NCI-H1092 treated with DMSO at 0.1 percent for 48 hours (cell line): ENCODE results near the gene BCAS3.

Experiments
- DNase-seq: peaks from one replicate; lab custom pipeline; 2025; lab: John Stamatoyannopoulos, UW

The BCAS3 gene

GRCh38 chr17:61254904-61255303 is 577.3 kb downstream of the BCAS3 start:
- no peak for DNase-seq

DNA sequence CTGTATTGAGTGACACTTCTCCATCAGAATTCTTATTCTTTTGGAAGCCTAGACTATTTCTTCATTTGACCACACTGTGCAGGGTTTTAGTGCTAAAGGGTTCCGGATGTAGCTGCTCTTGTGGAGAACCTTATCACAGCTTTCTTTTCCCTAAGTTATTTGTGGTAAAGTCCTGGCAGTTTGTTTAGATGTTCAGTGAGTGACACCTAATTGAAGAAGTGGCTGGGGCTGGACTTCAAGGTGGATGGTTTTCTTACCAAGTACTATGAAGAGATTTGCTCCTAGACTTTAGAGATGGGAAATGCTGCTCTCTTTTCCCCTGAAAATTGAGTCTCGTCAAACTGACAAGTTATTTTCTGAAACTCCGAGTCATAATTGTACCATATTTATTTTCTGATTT is 578.0 kb downstream of the BCAS3 start:
- DNase-seq = no peak

GRCh38 chr17:61259360-61259759 is 581.7 kb downstream of the BCAS3 start:
- no peak for DNase-seq

GRCh38 chr17:61260071-61260797 is 582.6 kb downstream of the BCAS3 start:
- DNase-seq = no peak

GRCh38 chr17:61261001-61261637 is 583.5 kb downstream of the BCAS3 start:
- no peak for DNase-seq

DNA sequence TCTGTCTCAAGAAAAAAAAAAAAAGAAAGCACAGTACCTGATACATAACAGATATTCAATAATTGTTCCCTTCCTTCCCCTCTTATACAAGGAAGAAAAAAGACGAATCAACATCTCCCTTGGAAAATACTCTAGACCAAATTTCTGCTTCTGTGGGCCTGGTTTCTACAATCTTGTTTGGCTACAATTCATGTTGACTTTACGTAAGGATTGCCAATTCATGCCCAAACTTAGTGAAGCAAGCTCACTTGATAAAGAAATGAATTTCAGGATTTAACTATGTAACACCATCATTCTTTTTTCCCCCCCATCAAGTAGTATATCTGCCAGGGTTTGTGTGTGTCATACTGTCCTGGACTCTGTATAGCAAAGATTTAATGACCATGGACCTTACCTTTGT is 587.7 kb downstream of the BCAS3 start:
- no peak for DNase-seq

GRCh38 chr17:61267847-61268246 is 590.2 kb downstream of the BCAS3 start:
- no peak for DNase-seq

DNA sequence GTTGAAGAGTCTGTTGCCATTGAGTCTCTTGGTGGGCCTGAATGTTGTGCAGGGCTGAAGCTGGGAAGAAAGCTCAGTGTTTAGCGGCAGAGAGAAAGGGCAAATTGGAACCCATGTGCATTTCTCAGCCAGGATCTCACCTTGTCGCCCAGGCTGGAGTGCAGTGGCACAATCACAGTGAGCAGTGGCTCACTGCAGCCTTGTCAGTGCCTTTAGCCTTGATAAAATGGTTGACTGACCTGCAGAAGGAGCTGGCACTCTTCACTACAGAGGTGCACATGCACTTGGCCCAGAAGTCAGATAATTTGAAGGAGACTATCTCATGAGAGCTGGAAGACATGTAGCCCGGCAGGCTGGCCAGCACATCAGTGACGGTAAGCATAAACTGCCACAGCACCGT is 597.7 kb downstream of the BCAS3 start:
- DNase-seq = no peak

GRCh38 chr17:61276806-61277205 is 599.2 kb downstream of the BCAS3 start:
- no peak for DNase-seq

DNA sequence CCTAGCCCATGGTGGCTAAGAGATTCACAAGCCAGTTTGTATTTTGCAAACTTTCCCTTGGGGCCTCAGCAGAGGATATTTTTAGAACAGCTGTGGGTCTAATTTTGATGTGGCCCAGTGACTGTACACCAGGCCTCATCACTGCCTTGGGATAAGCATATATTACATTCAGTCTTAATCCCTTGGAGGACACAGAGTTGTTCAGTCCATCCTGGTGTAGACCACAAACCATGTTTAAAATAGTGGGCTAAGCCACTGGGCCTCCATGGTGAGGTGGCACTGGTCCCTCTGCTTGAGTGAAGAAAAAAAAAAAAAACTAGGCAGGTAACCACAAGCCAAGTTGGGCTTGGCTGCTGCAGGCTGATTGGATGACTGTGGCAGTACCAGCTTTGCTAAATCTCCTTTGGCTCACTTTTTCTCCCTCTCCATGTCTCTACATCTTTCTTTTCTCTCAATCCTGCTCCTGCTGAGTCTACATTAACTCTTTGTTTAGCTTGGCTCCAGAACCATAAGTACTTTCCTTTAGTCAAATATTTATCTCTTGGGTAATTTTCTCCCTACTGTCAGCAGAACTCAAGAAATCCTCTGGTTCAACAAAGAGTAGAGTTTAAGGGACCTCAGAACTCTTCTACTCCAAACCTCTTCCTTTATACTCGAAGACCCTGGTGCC is 602.0 kb downstream of the BCAS3 start:
- DNase-seq = no peak

- no peak for DNase-seq
Measured at GRCh38 chr17:61280338-61280737, 602.7 kb downstream of the BCAS3 start.

DNA sequence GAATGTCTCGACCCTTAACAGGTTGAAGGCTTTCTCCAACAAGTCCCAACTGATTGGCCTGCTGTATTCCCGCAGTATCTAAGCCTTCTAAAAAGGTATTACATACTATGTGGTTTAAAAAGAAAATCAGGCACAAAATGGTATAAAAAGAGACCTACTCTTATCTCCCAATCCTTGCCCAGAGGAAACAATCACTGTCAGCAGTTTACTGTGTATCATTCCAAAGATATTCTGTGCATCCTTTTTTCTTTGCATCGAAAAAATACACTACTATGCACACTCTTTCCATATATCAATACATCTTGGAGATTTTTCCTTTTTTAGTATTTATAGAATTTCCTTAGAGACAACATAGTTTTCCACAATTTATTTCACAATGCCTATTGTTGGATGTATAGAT is 603.2 kb downstream of the BCAS3 start:
- no peak for DNase-seq

DNA sequence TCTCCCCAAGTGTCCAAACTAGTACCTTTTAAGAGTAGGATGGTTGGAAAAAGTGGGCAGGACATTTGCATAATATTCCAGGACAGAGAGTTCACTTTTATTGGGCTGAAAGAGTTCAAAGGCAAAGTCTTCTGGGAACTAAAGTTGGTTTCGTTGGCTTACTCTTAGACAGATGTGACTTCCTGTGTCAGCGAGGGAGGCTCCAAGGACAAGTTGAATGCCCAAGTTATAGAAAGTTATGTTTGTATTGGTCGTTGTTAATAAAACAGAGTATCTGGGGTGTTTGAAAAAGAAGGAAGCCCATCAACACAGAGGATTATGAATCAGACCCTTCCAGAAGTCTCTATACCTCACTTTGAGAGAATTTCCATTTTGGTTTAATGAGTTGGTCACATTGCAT is 604.7 kb downstream of the BCAS3 start:
- DNase-seq = no peak

DNA sequence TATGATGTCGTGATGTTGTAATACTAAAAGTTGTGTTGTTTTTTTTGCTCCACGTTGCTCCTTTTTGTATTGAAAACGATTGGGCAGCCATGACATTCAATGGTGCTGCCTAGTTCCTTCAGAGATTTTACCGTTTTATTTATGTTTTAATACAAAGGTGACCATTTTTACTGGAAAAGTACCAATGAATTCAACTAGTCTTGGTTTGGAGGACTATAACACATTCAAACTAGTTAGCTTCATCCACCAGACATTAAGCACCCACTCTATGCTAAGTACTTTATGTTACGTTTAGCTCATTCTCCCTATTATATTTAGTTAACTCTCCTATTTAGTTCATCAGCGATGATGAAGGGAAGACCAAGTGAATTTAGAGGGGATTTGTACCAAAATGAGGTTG is 605.4 kb downstream of the BCAS3 start:
- DNase-seq = no peak

GRCh38 chr17:61284174-61284573 is 606.5 kb downstream of the BCAS3 start:
- DNase-seq = no peak

GRCh38 chr17:61284746-61285145 is 607.1 kb downstream of the BCAS3 start:
- DNase-seq = no peak

DNA sequence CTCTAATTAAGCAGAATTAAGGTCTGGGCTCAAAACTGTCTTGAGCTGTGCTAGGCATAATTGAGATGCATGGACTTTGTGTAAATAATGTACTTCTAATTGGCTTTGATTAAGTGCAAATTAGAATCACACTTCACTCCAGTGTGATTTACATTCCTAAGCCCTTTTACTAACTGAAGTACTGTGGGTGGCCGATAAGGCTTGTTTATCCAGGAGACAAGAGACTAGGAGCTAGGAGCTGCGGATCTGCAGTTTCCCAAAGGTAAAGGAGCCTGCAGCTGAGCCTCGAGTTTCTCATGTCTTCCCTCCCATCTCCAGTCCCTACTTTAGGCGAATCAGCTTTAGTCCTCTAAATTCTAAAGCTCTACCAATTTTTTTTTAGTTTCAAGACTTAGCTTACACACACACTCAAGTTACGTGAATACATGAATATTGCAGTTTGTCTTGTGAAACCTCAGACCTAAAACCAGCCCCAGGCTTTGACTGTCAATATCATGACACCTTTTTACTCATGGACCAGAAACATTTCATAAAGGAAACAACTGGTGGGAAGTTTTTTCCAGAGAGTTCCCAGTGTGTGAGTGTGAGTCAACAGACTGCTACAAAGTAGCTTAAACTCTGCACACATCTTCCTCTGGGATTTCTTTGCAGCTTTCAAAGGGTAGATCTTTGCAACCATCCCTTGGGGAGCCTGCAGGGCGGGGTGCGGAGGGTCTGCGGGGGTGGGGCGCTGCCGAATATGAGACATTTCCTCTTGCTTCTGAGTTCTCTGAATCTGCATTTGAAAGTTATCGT is 608.1 kb downstream of the BCAS3 start:
- DNase-seq = no peak

DNA sequence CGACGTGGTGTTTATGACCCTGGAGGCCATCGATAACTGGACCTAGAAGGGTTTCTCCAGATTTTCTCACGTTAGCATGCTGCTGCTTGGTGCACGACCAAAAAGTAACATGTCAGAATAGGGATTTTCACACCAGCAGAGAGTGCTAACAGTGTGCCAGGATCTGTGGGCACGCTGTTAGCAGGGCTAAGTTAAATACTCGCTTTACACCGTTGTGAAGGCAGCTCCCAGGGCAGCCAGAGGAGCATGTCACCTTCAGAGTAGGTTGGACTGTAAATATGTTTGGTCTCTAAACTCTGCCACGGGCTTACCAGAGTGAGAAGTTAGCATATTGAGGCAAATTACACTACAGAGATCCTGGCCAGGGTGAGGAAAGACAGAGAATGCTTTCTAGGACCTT is 608.8 kb downstream of the BCAS3 start:
- DNase-seq = no peak

DNA sequence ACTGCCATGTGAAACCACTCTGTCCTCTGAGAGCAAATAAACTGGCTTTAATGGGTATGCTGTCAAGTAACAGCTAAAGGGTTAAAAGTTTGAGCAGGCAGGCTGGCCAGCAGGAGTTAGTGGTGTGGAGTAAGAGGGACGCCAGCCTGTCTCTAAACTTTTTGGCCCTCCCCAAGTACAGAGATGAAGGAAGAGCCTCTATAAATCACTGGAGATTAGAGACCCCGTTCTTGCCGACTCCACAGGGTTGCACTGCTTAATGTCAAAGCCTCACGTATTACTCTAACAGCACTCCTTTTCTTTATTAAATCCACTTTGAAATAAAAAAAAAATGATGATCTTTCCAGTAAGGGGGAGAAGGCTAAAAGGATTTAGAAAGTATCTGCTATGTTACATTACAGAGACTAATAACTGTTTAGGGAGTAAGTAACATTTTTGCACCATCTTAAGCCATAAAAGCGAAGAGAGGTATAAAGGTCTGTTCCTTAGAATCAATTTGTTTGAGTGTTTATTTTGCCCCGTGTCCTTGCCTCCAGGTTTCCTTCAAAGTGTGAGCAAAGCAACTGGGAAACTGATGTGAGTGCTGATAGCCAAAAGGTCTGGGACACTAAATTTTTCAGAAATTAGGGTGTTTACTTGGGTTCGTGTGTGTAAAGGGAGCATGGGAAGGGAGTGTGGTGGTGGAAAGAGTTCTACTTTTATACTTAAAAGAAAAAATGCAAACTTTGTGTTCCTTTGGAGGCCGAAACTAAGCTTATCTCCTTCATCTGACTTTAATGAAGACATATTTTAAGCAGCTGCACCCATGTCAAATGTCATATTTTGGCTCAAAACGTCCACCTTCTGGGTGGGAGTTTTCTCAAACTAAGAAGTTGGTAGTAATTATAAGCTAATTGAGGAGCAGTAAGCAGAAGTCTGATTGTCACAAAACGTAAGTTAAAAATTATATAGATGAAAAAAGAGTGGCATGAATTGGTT is 612.0 kb downstream of the BCAS3 start:
- DNase-seq = no peak

GRCh38 chr17:61291451-61292285 is 614.0 kb downstream of the BCAS3 start:
- DNase-seq = peak; percentile 32
